GM12874 (cell line): ENCODE data around the gene MAML2.

ENCODE experiments used
- TF ChIP-seq, protein P1 (sequence below): IDR thresholded peaks from 2 replicates; pipeline ENCODE4 v1.5.1; 2011; ENCODE audit warnings: low read depth, mild to moderate bottlenecking, control low read depth, low read length, moderate library complexity; ENCODE audit not compliant: insufficient read depth

MAML2 gene

DNA sequence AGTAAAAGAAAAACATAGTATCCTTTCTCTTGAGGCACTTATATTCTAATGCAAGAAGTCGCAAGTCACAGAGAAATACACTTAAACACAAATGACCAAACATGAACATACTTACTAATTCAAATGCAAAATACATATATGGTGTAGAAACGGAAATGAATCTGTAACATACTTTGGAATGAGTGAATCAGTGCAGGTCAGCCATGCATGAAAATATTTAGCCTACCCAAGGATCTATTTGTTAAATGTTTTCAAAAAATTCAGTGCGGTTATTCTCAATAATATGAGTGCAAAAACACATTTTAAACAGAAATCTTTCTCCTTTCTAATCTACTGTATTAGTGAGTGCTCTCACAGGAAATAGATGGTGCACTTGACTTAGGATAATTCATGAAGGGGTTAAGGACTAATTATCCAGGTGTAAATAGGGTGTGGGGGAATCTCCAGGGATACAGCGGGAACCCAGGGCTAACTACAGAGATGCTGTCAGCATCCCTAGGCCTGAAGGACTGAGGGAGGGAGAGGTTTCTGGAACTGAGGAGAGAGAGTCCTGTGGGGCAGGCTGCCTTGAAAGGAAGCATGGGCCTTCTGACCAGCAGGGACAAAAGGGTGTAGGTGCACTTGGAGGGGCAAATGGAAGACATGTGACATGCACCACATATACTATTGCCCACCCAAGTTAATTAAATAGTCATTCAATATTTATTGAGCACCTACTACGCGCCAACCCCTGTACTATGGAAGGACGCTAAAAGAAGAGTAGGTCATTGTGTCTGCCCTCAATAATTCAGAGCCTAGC, 139.2 kb downstream of the MAML2 start:
- TF ChIP-seq, protein P1, sequence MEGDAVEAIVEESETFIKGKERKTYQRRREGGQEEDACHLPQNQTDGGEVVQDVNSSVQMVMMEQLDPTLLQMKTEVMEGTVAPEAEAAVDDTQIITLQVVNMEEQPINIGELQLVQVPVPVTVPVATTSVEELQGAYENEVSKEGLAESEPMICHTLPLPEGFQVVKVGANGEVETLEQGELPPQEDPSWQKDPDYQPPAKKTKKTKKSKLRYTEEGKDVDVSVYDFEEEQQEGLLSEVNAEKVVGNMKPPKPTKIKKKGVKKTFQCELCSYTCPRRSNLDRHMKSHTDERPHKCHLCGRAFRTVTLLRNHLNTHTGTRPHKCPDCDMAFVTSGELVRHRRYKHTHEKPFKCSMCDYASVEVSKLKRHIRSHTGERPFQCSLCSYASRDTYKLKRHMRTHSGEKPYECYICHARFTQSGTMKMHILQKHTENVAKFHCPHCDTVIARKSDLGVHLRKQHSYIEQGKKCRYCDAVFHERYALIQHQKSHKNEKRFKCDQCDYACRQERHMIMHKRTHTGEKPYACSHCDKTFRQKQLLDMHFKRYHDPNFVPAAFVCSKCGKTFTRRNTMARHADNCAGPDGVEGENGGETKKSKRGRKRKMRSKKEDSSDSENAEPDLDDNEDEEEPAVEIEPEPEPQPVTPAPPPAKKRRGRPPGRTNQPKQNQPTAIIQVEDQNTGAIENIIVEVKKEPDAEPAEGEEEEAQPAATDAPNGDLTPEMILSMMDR = no peak

DNA sequence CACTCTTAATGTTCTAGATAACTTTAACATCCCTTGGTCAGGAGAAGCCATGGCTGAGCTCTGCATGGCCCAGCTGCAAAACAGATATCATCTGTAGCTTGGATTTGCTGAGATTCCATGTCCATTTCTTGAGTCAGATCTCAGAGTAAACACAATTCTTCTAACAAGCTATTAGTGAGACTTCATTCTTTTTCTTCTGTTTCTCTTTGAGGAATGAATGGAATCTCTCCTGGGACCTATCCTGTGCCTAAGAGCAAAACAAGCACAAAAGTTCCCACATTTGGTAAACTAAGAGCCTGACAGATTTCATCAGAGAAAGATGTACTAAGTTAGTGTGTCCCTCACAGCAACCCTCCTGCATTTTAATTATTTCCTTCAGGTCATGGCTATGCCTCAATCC, 142.8 kb downstream of the MAML2 start:
- TF ChIP-seq, protein P1 = no peak

DNA sequence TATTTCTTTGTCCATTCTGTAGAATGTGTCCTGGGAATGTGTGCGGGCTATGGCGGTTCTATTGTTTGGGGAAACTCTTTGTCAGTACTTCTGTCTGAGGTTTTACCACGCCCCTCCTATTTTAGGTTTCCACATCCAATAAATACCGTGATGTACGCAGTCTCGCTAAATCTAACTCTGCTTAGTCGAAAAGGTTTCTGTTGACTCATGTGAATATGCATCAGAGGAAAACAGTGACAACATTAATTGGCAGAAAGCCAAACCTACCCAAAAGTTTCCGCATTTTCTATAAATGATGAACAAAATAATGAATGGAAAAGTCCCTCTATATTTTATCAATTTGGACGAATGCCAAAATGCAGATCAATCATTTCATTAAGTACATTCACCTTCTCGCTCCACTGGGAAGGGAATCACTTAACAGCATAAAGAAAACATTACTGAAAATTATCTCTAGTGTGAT, 143.4 kb downstream of the MAML2 start:
- TF ChIP-seq, protein P1 = no peak

DNA sequence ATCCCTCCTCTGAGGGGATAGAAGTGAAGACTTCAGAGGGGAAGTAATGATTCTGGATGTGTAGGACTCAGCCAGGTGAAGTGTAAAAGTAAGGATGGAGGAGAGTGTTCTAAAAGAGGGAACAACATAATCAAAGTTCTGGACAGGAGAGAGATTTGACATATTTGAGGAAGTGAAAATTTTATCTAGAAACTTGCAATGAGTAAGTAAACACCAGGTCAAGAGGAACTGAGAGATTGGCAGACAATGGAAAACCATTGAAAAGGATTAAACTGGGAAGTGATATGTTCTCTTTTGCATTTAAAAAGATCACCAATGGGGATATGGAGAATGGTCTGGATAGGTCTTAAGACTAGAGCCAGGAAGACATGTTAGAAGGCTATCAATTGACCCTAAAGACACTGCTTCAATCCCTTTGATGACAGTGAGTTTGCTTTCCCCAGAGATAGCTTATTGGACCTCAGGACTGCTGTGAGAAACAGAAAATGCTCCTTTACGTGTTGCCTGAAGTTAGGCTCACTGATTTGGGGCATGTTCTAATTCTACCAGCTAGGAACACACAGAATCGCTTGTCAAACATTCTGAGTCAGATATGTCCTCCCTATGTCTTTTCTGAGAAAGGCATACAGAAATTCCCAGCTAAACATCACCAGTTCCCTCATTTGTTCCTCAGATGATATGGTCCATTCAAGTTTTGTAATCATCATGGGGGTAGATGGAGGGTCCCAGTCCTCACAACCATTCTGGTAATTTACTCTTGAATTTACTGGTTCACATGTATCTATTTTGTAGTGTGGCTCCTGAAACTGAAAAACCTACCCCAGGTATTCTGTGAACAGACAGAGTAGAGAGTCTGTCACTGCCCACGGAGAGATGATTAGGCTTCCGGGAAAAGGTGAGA, 144.9 kb downstream of the MAML2 start:
- TF ChIP-seq, protein P1 = no peak

GRCh38 chr11:96197103-96197502, 145.9 kb downstream of the MAML2 start:
- TF ChIP-seq, protein P1 = no peak

DNA sequence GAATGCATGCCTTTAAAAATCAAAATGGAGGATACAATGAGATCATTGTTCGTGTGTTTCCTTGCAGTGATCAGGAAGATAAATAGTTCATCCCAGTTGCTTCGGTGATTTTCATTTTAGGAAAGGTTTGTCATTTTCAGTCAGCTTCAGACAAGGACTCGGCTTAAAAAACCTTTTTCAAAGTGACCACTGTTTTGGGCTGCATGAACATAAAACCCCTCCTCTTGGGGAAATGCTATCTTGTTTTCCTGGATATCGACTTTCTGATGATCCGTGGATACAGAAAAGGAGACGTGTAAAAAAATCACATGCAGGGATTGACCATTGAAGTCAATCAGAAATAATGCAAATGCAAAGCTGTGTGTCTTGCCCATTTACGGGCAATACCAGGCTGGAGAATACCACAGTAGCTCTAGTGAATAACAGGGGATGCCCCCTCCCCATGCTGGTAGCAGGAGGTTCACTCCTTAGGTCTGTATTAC, 146.8 kb downstream of the MAML2 start:
- TF ChIP-seq, protein P1 = no peak

- TF ChIP-seq, protein P1 = no peak
Observed at GRCh38 chr11:96195671-96196070, 147.3 kb downstream of the MAML2 start.
